ENCODE results near the gene C1RL. TPM values are rescaled to one million over a fixed set of nuclear protein-coding genes. Genes with fewer than 3 reads are reported as not detected.

C1RL gene
- total and polyA plus RNA-seq, 2 donors from 2014 or later, result 25.2 to 147 TPM

DNA sequence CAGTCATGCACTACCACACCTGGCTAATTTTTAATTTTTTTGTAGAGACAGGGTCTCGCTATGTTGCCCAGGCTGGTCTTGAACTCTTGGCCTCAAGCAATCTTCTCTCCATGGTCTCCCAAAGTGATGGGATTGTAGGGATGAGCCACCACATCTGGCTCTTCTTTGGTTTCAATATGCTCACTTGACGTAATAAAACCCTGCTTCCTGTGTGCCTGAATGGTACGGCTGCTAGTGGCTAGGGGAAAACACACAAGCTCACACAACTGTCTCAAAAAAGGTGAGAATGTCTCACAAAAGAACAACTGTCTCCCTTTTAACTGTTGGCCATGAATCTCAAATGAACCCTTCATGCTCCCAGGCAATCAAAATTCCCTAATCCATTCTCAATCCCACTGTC lies 33.5 kb downstream of the C1RL start:
- Histone ChIP-seq H3K4me1 (ENCODE audit: control insufficient read depth in 2 of 3, insufficient read depth in 2 of 3, low read depth in 1 of 3, low read length in 3 of 3) (no peaks in the 10 kb centered on the region), H3K4me3 (ENCODE audit: low read length in 3 of 3) (no peak overlapping the region), H3K9ac (ENCODE audit: low read length in 3 of 3) (no peak overlapping the region), H3K27me3 (ENCODE audit: control insufficient read depth, insufficient read depth, low read length) (no peaks in the 10 kb centered on the region), H3K9me3 (ENCODE audit: control insufficient read depth in 2 of 3, insufficient read depth in 1 of 3, low read length in 3 of 3) (no peaks in the 10 kb centered on the region), H3K27ac (ENCODE audit: low read depth in 2 of 2, low read length in 2 of 2) (no peak overlapping the region), H3K36me3 (ENCODE audit: control insufficient read depth in 2 of 3, insufficient read depth in 3 of 3, low read length in 3 of 3) (no peaks in the 10 kb centered on the region)
- intact Hi-C loops (cut with DNase I), result no loop called here
- DNase-seq, result no peak
- no peak for TF ChIP-seq CTCF (IDR thresholded peaks at IDR 0.05; ENCODE audit: borderline replicate concordance, extremely low read depth, insufficient read depth)
- no peak for FAIRE-seq

- intact Hi-C loops (cut with DNase I), result no loop called here
- Histone ChIP-seq H3K27ac (ENCODE audit: low read depth in 2 of 2, low read length in 2 of 2) (no peak overlapping the region), H3K9me3 (ENCODE audit: control insufficient read depth in 2 of 3, insufficient read depth in 1 of 3, low read length in 3 of 3) (no peaks in the 10 kb centered on the region), H3K36me3 (ENCODE audit: control insufficient read depth in 2 of 3, insufficient read depth in 3 of 3, low read length in 3 of 3) (no peaks in the 10 kb centered on the region), H3K4me3 (ENCODE audit: low read length in 3 of 3) (no peak overlapping the region), H3K9ac (ENCODE audit: low read length in 3 of 3) (no peak overlapping the region), H3K27me3 (ENCODE audit: control insufficient read depth, insufficient read depth, low read length) (no peaks in the 10 kb centered on the region), H3K4me1 (ENCODE audit: control insufficient read depth in 2 of 3, insufficient read depth in 2 of 3, low read depth in 1 of 3, low read length in 3 of 3) (no peaks in the 10 kb centered on the region)
- TF ChIP-seq CTCF (IDR thresholded peaks at IDR 0.05; ENCODE audit: borderline replicate concordance, extremely low read depth, insufficient read depth), result no peak
- peak in 1 of 5 donors; percentile 24 for DNase-seq
- no peak for FAIRE-seq
Observed at GRCh38 chr12:7073946-7074345, 35.1 kb downstream of the C1RL start.

- no peaks in the 10 kb centered on the region for H3K4me1 ChIP-seq (ENCODE audit: control insufficient read depth in 2 of 3, insufficient read depth in 2 of 3, low read depth in 1 of 3, low read length in 3 of 3)
- FAIRE-seq, result no peak
- no peak overlapping the region for H3K9ac ChIP-seq (ENCODE audit: low read length in 3 of 3)
- H3K36me3 ChIP-seq (ENCODE audit: control insufficient read depth in 2 of 3, insufficient read depth in 3 of 3, low read length in 3 of 3), result peaks cover 0 to 2% (median 0%) of the 10 kb centered on the region in 3 donors
- no peaks in the 10 kb centered on the region for H3K9me3 ChIP-seq (ENCODE audit: control insufficient read depth in 2 of 3, insufficient read depth in 1 of 3, low read length in 3 of 3)
- no peak overlapping the region for H3K4me3 ChIP-seq (ENCODE audit: low read length in 3 of 3)
- H3K27ac ChIP-seq (ENCODE audit: low read depth in 2 of 2, low read length in 2 of 2), result no peak overlapping the region
- no peak for DNase-seq
- intact Hi-C loops (cut with DNase I), result no loop called here
- TF ChIP-seq CTCF (IDR thresholded peaks at IDR 0.05; ENCODE audit: borderline replicate concordance, extremely low read depth, insufficient read depth), result no peak
- no peaks in the 10 kb centered on the region for H3K27me3 ChIP-seq (ENCODE audit: control insufficient read depth, insufficient read depth, low read length)
Observed at GRCh38 chr12:7072554-7072953, 36.5 kb downstream of the C1RL start.

DNA sequence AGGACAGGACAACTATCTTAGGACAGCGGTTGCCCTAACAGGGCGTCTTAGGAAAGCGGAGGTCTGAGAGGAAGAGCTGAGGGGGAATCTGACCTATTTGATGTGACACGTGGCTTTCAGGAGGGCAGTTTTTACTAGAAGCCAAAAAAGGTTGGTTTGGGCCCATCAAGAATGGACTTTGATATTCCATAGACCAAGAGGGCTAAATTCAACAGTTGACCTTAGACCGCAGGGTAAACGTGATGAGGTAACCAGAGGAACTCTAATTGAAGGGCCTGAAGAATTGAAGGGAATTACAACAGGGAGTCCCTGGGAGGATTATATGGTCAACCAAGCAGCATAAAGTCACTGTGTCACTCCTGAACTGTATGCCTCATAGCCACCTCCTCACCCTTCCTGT lies 37.0 kb downstream of the C1RL start:
- no peak overlapping the region for H3K27ac ChIP-seq (ENCODE audit: low read depth in 2 of 2, low read length in 2 of 2)
- H3K4me3 ChIP-seq (ENCODE audit: low read length in 3 of 3), result no peak overlapping the region
- H3K4me1 ChIP-seq (ENCODE audit: control insufficient read depth in 2 of 3, insufficient read depth in 2 of 3, low read depth in 1 of 3, low read length in 3 of 3), result no peaks in the 10 kb centered on the region
- H3K9me3 ChIP-seq (ENCODE audit: control insufficient read depth in 2 of 3, insufficient read depth in 1 of 3, low read length in 3 of 3), result no peaks in the 10 kb centered on the region
- H3K9ac ChIP-seq (ENCODE audit: low read length in 3 of 3), result no peak overlapping the region
- no peaks in the 10 kb centered on the region for H3K27me3 ChIP-seq (ENCODE audit: control insufficient read depth, insufficient read depth, low read length)
- intact Hi-C loops (cut with DNase I), result no loop called here
- DNase-seq (no peak), FAIRE-seq (no peak)
- peaks cover 0 to 2% (median 0%) of the 10 kb centered on the region in 3 donors for H3K36me3 ChIP-seq (ENCODE audit: control insufficient read depth in 2 of 3, insufficient read depth in 3 of 3, low read length in 3 of 3)
- no peak for TF ChIP-seq CTCF (IDR thresholded peaks at IDR 0.05; ENCODE audit: borderline replicate concordance, extremely low read depth, insufficient read depth)

Measured in kidney (tissue), 14 donors.